SKM-1 (cell line): ENCODE results near the gene ATG9A.

Source experiments
- DNase-seq: peaks from one replicate; lab custom pipeline; 2025; ENCODE audit not compliant: unreplicated experiment; lab: John Stamatoyannopoulos, UW

ATG9A gene

GRCh38 chr2:219252900-219253752 is 23.7 kb upstream of the ATG9A start, which contains the start of gene TUBA4B:
Gene TUBA4B (plus strand): TSS chr2:219253243. CDS start chr2:219253408, 165 bp downstream.
- peak; percentile 27 for DNase-seq

GRCh38 chr2:219252570-219252899 is 23.1 kb upstream of the ATG9A start:
- no peak for DNase-seq

- no peak for DNase-seq
Observed at GRCh38 chr2:219252084-219252483, 22.6 kb upstream of the ATG9A start.

GRCh38 chr2:219251656-219252055 is 22.2 kb upstream of the ATG9A start:
- no peak for DNase-seq

- DNase-seq, result no peak
Observed at GRCh38 chr2:219250049-219250781, 20.8 kb upstream of the ATG9A start.

GRCh38 chr2:219249203-219249980 is 20.0 kb upstream of the ATG9A start:
- DNase-seq, result no peak

- no peak for DNase-seq
Observed at GRCh38 chr2:219248845-219249202, 19.4 kb upstream of the ATG9A start.

GRCh38 chr2:219247678-219248642 is 18.5 kb upstream of the ATG9A start:
- no peak for DNase-seq

- no peak for DNase-seq
Observed at GRCh38 chr2:219246559-219246958, 17.1 kb upstream of the ATG9A start.

GRCh38 chr2:219245899-219246230 is 16.4 kb upstream of the ATG9A start:
- no peak for DNase-seq

GRCh38 chr2:219245148-219245898 is 15.9 kb upstream of the ATG9A start, which contains the start of the genes GLB1L and STK16:
Gene GLB1L (minus strand): TSS chr2:219245444. CDS start chr2:219243573, 1,871 bp downstream.
Gene STK16 (plus strand): TSS chr2:219245479. CDS start chr2:219246000, 521 bp downstream.
- DNase-seq, result peak; percentile 52

- DNase-seq, result no peak
Observed at GRCh38 chr2:219244789-219245147, 15.3 kb upstream of the ATG9A start.

- DNase-seq, result no peak
Observed at GRCh38 chr2:219243291-219243761, 13.9 kb upstream of the ATG9A start.

GRCh38 chr2:219234331-219234730 is 4.9 kb upstream of the ATG9A start:
- DNase-seq, result no peak

- DNase-seq, result peak; percentile 54
Observed at GRCh38 chr2:219230059-219230540, 664 bp upstream of the ATG9A start.

- no peak for DNase-seq
Observed at GRCh38 chr2:219228911-219229304, 528 bp downstream of the ATG9A start.

- no peak for DNase-seq
Observed at GRCh38 chr2:219228041-219228910, 1.2 kb downstream of the ATG9A start.

- peak; percentile 83 for DNase-seq
Observed at GRCh38 chr2:219225350-219225749, 4.1 kb downstream of the ATG9A start.
